NCI-H1048 (cell line): ENCODE data around the gene TUBA1C.
"Not testable (repeated sequence)": the region's sequence is repeated elsewhere in the genome, so short reads cannot be mapped to it uniquely, and the experiment has no call there.

Experiments used
- DNase-seq: peaks from one replicate; lab custom pipeline; 2025; lab: John Stamatoyannopoulos, UW

Gene TUBA1C

DNA sequence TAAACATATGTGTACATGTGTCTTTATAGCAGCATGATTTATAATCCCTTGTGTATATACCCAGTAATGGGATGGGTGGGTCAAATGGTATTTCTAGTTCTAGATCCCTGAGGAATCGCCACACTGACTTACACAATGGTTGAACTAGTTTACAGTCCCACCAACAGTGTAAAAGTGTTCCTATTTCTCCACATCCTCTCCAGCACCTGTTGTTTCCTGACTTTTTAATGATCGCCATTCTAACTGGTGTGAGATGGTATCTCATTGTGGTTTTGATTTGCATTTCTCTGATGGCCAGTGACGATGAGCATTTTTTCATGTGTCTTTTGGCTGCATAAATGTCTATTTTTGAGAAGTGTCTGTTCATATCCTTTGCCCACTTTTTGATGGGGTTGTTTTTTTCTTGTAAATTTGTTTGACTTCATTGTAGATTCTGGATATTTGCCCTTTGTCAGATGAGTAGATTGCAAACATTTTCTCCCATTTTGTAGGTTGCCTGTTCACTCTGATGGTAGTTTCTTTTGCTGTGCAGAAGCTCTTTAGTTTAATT lies 45.6 kb downstream of the TUBA1C start:
- not testable (repeated sequence) for DNase-seq

- no peak for DNase-seq
Measured at GRCh38 chr12:49314811-49315210, 49.9 kb downstream of the TUBA1C start.

DNA sequence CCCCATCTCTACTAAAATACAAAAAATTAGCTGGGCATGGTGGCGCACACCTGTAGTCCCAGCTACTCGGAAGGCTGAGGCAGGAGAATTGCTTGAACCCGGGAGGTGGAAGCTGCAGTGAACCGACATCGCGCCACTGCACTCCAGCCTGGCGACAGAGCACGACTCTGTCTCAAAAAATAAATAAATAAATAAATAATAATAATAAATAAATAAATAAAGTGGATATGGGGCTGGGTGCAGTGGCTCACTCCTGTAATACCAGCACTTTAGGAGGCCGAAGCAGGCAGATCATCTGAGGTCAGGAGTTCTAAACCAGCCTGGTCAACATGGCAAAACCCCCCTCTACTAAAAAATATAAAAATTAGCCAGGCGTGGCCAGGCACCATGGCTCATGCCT lies 52.2 kb downstream of the TUBA1C start:
- not testable (repeated sequence) for DNase-seq

GRCh38 chr12:49320411-49321103 lies 55.7 kb downstream of the TUBA1C start:
- DNase-seq = not testable (repeated sequence)

GRCh38 chr12:49322367-49322707 lies 57.5 kb downstream of the TUBA1C start:
- DNase-seq = no peak

- peak; percentile 96 for DNase-seq
Measured at GRCh38 chr12:49322708-49323523, 58.0 kb downstream of the TUBA1C start, which contains the start of gene TROAP. TROAP (plus strand) TSS chr12:49323255; CDS start chr12:49323609, 354 bp downstream.

GRCh38 chr12:49323524-49324097 lies 58.7 kb downstream of the TUBA1C start:
- DNase-seq = no peak
